ENCODE data around the gene RBM27.
"Not testable (repeated sequence)": the region's sequence is repeated elsewhere in the genome, so short reads cannot be mapped to it uniquely, and the experiment has no call there.

RBM27 gene, protein sequence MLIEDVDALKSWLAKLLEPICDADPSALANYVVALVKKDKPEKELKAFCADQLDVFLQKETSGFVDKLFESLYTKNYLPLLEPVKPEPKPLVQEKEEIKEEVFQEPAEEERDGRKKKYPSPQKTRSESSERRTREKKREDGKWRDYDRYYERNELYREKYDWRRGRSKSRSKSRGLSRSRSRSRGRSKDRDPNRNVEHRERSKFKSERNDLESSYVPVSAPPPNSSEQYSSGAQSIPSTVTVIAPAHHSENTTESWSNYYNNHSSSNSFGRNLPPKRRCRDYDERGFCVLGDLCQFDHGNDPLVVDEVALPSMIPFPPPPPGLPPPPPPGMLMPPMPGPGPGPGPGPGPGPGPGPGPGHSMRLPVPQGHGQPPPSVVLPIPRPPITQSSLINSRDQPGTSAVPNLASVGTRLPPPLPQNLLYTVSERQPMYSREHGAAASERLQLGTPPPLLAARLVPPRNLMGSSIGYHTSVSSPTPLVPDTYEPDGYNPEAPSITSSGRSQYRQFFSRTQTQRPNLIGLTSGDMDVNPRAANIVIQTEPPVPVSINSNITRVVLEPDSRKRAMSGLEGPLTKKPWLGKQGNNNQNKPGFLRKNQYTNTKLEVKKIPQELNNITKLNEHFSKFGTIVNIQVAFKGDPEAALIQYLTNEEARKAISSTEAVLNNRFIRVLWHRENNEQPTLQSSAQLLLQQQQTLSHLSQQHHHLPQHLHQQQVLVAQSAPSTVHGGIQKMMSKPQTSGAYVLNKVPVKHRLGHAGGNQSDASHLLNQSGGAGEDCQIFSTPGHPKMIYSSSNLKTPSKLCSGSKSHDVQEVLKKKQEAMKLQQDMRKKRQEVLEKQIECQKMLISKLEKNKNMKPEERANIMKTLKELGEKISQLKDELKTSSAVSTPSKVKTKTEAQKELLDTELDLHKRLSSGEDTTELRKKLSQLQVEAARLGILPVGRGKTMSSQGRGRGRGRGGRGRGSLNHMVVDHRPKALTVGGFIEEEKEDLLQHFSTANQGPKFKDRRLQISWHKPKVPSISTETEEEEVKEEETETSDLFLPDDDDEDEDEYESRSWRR

DNA sequence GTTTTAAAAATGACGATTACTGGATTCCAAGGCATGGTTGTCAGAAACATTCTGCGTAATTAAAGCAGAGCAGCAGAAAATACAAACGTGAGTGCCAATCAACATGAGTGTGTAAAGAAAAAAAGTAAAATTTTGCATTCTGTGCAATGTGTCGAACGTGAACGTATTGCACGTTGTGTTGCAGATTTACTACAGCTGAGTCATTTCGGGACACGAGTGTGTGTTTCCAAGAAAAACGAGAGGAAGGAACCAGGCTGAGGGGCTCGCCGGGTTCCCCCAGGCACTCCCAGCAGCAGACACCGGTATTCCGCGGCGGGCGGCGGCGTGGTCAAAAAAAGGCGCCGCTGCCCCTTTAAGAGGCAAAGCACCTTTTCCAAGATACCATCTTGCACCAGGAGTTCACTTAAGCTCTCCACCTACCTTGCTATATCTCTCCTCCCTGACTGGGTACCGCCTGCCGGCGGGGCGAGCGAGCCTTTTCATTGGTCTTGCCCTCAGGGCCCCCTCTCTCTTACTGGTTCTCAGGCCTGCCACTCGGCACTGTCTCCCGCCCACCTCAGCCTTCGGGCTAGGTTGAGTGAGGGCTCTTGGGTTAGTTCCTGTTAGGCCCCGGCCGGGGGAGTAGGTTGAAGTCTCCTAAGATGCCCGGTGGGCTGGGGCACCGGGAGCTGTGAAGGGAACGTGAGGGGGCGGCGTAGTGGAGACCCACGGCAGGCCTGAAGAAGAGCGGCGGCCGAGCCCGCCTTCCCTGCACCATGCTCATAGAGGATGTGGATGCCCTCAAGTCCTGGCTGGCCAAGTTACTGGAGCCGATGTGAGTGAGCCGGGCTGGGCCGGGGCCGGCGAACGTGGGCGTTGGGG lies at the start of gene RBM27:
RBM27 (plus strand) TSS at position 595 of the 861 bp plus-strand sequence; CDS start at position 756, 161 bp downstream.
- peak; percentile 96 for DNase-seq (ENCODE audit: low read depth in 1 of 2, low spot score in 1 of 2)

DNA sequence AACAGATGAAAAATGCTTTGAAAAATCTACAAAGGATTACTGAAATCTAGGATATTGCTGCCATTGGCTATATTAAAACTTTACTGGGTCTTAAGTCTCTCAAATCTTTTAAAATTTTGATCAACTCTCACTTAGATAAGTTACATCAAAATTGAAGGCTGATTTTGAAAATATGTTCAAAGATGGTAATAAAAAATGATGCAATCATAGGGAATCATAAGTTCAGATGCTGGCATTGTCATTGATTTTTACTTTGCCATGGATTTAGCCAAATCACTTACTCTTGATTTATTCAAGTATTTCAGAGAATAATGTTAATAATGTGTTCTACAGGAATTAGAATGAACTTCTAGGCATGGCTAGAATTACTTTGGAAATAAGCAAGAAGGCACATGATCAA lies 45.1 kb upstream of the RBM27 start:
- DNase-seq (ENCODE audit: low read depth in 1 of 2, low spot score in 1 of 2) = no peak

DNA sequence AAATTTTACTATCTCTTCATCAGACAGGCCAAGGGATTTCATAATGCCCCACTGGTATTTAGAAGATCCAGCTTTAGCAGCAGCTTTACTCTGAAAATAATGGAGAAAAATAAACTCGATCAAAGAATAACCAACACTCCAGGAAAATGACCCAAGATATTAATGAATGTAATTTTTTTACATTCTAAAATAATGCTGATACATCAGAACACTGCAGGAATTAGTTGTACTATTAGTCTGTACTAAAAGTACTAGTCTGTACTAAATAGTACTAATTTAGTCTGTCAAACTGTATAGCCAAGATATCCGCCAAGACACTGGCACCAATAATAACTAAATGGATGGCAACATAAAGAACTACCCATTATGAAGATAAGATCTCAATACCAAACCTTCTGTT lies 39.0 kb upstream of the RBM27 start:
- no peak for DNase-seq (ENCODE audit: low read depth in 1 of 2, low spot score in 1 of 2)

DNA sequence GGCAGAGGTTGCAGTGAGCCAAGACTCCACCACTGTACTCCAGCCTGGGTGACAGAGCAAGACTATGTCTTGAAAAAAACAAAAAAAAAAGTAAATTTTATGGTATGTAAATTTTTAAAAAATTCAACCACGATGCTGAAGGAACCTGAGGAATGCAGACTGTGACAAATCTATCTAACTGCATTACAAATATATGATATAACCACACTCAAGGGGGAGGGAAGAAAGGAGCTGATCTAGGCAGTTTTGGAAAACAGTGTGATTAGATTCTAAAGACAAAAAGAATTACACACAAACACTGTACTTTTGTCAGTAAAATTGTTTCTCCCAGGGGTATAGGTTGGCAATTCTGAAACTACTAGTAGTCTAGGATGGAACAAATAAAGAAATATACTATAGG lies 37.9 kb upstream of the RBM27 start:
- no peak for DNase-seq (ENCODE audit: low read depth in 1 of 2, low spot score in 1 of 2)

DNA sequence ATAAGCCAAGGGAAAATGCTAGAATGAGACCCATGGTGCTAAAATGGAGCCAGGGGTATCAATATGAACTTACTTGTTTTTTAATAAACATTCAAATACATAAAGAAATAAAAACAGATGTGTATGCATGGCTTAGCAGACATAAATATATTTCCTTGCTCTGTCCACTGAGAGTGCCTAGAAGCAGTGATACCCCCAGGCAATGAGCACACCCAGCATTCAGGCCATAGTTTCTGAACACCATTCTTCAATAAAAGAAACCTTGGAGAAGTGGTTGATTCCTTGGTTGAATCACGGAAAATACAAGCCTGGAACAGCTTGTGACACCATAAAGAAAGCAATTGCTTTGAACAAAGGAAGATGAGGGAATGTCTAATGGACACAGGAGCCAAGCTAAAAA lies 37.5 kb upstream of the RBM27 start:
- no peak for DNase-seq (ENCODE audit: low read depth in 1 of 2, low spot score in 1 of 2)

DNA sequence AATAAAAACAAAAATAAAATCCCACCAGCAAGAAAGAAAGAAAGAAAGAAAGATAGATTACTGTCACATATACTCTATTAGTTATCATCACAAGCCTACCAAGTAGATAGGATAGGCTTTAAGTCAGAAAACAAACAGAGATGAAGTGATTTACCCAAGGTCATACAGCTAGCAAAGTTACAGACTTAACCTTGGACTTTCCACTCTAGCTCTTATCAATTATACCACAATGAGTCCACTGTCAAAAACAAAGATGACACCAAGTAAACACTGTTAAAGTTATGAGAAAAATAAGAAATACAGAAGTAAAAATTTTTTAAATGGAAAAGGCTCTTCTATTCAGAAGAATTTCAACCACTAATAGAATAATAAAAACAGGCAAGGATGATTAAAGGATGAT lies 34.3 kb upstream of the RBM27 start:
- no peak for DNase-seq (ENCODE audit: low read depth in 1 of 2, low spot score in 1 of 2)

DNA sequence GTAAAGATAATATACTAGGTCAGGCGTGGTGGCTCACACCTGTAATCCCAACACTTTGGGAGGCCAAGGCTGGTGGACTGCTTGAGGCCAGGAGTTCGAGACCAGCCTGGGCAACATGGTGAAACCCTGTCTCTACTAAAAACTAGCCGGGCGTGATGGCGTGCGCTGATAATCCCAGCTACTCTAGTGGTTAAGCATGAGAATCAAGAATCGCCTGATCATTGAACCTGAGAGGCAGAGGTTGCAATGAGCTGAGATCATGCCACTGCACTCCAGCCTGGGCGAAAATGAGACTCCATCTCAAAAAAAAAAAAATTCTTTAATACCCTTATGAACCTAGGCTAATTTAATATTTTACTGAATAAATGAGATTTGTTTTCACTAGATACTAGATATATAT lies 30.4 kb upstream of the RBM27 start:
- not testable (repeated sequence) for DNase-seq (ENCODE audit: low read depth in 1 of 2, low spot score in 1 of 2)

DNA sequence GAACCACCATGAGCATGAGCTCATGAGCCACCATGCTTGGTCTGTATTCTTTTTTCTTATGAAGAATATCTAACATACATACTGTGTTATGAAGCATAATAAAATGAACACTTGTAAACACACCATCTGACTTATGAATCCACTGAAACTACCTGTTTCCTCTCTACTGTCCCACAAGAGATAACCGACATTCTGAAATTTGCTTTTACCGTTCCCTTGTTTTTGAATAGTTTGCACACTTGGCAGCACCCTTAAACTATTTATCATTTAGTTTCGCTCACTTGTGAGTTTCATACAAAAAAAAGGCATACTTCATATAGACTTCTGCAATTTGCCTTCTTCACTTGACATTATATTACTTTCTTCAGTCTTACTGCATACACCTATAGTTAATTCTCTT lies 29.8 kb upstream of the RBM27 start:
- no peak for DNase-seq (ENCODE audit: low read depth in 1 of 2, low spot score in 1 of 2)

DNA sequence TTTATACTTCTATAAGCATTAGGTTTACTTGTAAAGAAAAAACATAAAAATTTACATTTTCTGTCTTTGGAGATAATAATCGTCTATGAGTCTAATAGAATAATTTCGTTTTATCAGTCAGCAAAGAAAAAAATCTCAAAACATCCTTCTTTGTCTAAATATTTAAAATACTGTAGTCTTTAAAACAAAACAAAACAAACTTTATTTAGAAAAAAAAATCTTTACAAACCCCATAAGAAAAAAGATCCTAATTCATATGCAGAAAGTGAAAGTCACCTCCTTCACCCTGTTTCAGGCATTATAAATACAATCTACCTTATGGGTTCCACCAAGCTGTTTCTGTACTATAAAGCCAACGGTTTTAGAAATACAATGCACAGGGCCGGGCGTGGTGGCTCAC lies 26.6 kb upstream of the RBM27 start:
- DNase-seq (ENCODE audit: low read depth in 1 of 2, low spot score in 1 of 2) = no peak

DNA sequence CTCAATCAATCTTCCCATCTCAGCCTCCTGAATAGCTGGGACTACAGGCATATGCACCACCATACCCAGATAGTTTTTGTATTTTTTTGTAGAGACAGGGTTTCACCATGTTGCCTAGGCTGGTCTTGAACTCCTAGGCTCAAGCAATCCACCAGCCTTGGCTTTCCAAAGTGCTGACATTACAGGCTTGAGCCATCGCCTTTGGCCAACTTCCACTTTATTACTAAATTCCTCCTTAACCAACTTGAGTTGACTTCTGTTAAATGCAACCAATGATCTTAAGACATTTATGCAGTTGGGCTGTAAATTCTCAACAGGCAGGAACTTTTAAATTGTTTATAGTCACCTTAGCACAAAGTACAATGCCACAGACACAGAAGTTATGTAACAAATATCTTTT lies 23.7 kb upstream of the RBM27 start:
- no peak for DNase-seq (ENCODE audit: low read depth in 1 of 2, low spot score in 1 of 2)

DNA sequence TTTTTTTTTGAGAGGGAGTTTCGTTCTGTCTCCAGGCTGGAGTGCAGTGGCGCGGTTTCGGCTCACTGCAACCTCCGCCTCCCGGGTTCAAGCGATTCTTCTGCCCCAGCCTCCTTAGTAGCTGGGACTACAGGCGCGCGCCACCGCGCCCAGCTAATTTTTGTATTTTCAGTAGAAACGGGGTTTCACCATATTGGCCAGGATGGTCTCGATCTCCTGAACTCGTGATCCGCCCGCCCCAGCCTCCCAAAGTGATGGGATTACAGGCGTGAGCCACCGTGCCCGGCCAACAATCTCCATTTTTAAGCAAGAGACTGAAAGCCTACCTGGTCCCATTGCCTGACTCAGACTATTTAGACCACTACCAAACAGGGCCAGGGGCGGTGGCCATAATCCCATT lies 20.0 kb upstream of the RBM27 start:
- DNase-seq (ENCODE audit: low read depth in 1 of 2, low spot score in 1 of 2) = not testable (repeated sequence)

DNA sequence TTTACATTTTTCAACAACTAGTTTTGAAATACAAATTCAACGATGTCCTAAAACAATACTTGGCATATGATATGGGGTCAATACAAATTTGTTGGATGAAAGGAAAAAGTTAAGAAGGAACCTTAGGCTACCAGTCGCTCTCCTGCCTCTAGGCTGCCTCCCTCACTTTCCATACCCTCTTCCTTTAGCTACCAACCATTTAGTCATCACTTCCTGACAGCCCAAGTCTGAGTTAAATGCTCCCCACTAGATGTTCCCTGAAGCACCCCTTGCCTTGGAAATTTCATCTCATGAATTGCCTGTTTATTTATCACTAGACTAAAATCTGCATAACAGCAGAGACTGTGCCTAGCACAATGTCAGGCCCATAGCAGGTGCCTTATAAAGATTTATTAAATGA lies 18.2 kb upstream of the RBM27 start:
- no peak for DNase-seq (ENCODE audit: low read depth in 1 of 2, low spot score in 1 of 2)

DNA sequence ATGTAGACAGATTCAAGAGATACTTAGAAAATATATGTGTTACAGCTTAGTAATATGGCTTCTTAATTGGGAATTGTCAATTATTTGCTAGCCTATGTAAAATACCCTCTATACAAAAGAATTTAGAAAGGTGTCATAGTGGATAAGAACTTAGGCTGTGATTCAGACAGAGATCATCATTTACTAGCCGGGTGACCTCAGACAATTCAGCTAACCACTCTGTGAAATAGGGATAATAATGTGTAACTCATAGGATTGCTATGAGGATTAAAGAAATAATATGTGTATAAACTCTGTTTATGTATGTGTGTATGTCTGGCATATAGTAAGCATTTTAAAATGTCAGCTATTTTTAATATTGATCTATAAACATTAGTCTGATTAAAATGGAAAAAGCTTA lies 15.0 kb upstream of the RBM27 start:
- DNase-seq (ENCODE audit: low read depth in 1 of 2, low spot score in 1 of 2) = no peak

DNA sequence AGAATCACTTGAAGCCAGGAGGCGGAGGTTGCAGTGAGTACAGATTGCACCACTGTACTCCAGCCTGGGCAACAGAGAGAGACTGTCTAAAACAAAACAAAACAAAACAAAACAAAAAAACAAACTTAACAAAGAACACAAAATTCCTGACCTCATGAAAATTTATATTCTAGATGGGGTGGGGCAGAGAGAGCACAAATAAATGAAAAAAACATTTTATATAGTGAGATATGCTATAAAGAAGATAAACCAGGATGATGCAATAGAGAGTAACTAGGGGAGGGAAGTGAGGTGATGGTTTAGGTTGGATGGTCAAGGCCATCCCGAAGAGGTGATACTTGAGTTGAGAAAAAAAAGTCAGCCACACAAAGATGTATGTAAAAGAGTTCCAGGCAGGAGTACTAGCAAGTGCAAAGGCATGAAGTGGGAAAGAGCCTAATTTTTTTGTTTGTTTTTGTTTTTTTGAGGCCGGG lies 10.8 kb upstream of the RBM27 start:
- DNase-seq (ENCODE audit: low read depth in 1 of 2, low spot score in 1 of 2) = no peak

DNA sequence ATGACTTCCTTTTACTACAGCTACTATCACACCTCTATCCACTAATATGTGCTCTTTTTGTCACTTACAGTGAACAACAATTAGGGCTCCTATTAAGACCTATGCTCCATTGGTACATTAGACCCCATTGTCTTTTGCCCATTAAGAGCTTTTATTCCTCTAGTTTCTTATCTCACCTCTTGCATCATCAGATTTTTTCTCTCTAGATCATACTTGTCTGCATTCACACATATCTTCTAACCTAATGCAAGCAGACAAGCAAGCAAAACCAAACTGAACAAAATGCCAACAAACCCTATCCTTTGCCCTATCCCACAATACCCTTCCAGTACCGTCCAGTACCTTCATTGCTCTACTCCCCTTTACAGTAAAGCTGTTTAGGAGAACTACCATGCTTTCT lies 10.1 kb upstream of the RBM27 start:
- DNase-seq (ENCODE audit: low read depth in 1 of 2, low spot score in 1 of 2) = no peak

DNA sequence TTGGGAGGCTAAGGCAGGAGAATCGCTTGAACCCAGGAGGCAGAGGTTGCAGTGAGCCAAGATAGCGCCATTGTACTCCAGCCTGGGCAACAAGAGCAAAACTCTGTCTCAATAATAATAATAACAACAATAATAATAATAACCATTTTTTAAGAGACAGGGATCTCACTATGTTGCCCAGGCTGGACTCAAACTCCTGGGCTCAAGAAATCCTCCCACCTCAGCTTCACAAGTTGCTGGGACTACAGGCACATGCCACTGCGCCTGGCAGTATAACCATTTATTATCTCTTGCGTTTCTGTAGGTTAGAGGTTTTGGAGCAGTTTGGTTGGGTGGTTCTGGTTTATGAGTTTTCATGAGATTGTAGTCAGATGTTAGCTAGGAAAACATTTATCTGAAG lies 8.4 kb upstream of the RBM27 start:
- not testable (repeated sequence) for DNase-seq (ENCODE audit: low read depth in 1 of 2, low spot score in 1 of 2)

DNA sequence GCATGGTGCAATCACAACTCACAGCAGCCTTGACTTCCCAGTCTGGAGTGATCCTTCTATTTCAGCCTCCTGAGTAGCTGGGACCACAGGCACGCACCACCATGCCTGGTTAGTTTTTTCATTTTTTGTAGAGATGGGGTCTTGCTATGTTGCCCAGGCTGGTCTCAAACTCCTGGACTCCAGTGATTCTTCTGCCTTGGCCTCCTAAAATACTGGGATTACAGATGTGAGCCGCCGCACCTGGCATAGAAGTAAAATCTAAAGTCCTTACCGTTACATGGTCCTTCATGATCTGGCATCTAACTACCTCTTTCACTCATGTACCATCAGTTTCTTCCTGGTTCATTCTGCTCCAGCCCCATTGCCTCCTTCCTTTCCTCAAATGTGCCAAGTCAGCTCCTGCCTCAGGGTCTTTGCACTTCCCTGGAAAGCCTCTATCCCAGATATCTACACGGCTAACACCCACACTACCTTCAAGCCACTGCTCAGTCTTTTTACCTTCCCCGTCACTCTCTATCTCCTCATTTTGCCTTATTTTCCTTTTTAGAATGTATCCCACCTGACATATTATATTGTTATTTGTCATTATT lies 6.9 kb upstream of the RBM27 start:
- DNase-seq (ENCODE audit: low read depth in 1 of 2, low spot score in 1 of 2) = no peak

DNA sequence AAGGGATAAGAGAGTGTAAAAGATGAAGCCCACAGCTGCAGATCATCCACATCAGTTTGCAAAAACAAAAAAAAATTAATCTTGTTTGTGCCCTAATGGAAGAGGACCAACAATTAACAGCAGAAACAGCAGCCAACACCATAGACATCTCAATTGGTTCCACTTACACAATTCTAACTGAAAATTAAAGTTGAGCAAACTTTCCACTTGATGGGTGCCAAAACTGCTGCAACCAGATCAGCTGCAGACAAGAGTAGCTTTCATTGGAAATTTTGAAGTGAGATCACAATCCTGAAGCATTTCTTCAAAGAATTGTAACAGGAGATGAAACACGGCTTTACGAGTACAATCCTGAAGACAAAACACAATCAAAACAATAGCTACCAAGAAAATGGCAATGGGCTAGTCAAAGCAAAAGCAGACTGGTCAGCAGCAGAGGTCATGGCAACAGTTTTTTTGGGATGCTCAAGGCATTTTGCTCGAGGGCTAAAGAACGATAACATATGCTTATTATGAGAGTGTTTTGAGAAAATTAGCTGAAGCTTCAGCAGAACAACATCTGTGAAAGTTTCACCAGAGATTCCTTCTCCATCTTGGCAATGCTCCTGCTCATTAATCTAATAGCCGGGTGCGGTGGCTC lies 4.1 kb upstream of the RBM27 start:
- no peak for DNase-seq (ENCODE audit: low read depth in 1 of 2, low spot score in 1 of 2)

DNA sequence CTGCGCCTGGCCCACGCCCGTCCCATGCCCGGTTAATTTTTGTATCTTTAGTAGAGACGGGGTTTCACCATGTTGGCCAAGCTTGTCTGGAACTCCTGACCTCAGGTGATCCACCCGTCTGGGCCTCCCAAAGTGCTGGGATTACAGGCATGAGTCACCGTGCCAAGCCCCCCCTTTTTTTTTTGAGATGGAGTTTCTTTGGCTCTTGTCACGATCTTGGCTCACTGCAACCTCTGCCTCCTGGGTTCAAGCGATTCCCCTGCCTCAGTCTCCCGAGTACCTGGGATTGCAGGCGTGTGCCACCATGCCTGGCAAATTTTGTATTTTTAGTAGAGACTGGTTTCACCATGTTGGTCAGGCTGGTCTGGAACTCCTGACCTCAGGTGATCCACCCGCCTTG lies 1.6 kb upstream of the RBM27 start:
- not testable (repeated sequence) for DNase-seq (ENCODE audit: low read depth in 1 of 2, low spot score in 1 of 2)

DNA sequence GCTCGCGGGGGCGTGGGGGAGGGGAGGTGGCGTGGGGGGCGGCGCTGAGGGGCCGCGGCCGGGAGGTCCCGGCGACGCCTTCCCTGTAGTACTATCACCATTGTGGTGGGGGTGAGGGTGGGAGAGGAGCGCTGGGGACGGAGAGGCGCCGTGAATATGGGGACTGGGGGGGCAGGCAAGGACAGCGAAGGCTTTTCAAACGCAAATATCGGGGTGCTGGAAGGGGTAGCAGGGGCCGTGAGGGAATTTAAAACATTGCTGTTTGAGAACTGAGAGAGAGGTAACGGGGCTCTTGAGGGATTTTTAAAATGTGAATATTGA lies 427 bp downstream of the RBM27 start:
- DNase-seq (ENCODE audit: low read depth in 1 of 2, low spot score in 1 of 2) = no peak

Measured in activated CD4-positive, alpha-beta T cell treated with anti-CD3 and anti-CD28 coated beads, Interleukin-2, amount 50 U/mL, for 24 hours (primary cell).